NCI-H2196 (cell line): ENCODE measurements around the gene MCF2L2.
"Not testable (repeated sequence)": the region's sequence is repeated elsewhere in the genome, so short reads cannot be mapped to it uniquely, and the experiment has no call there.

Source experiments
- DNase-seq: peaks from one replicate; lab custom pipeline; 2025; ENCODE audit not compliant: unreplicated experiment; lab: John Stamatoyannopoulos, UW

MCF2L2 gene

GRCh38 chr3:183372911-183373310 lies 55.5 kb downstream of the MCF2L2 start:
- no peak for DNase-seq

- DNase-seq = not testable (repeated sequence)
Observed at GRCh38 chr3:183371600-183371968, 56.8 kb downstream of the MCF2L2 start.

- no peak for DNase-seq
Observed at GRCh38 chr3:183370391-183370790, 58.0 kb downstream of the MCF2L2 start.

GRCh38 chr3:183369627-183370026 lies 58.8 kb downstream of the MCF2L2 start:
- DNase-seq = no peak

- no peak for DNase-seq
Observed at GRCh38 chr3:183369117-183369516, 59.3 kb downstream of the MCF2L2 start.

GRCh38 chr3:183360971-183361624 lies 67.3 kb downstream of the MCF2L2 start:
- no peak for DNase-seq

GRCh38 chr3:183359036-183359435 lies 69.4 kb downstream of the MCF2L2 start:
- no peak for DNase-seq

- DNase-seq = no peak
Observed at GRCh38 chr3:183357564-183358079, 70.8 kb downstream of the MCF2L2 start.

- DNase-seq = no peak
Observed at GRCh38 chr3:183356920-183357319, 71.5 kb downstream of the MCF2L2 start.

GRCh38 chr3:183354874-183355273 lies 73.5 kb downstream of the MCF2L2 start:
- DNase-seq = no peak

- no peak for DNase-seq
Observed at GRCh38 chr3:183354325-183354831, 74.0 kb downstream of the MCF2L2 start.

- no peak for DNase-seq
Observed at GRCh38 chr3:183353421-183353820, 75.0 kb downstream of the MCF2L2 start.

- no peak for DNase-seq
Observed at GRCh38 chr3:183350164-183350563, 78.3 kb downstream of the MCF2L2 start.

GRCh38 chr3:183349421-183350157 lies 78.8 kb downstream of the MCF2L2 start:
- DNase-seq = no peak

- no peak for DNase-seq
Observed at GRCh38 chr3:183342824-183343223, 85.6 kb downstream of the MCF2L2 start.

GRCh38 chr3:183341545-183342288 lies 86.7 kb downstream of the MCF2L2 start:
- no peak for DNase-seq

GRCh38 chr3:183340222-183340621 lies 88.2 kb downstream of the MCF2L2 start:
- DNase-seq = no peak

GRCh38 chr3:183339461-183340086 lies 88.8 kb downstream of the MCF2L2 start:
- peak; percentile 48 for DNase-seq

- no peak for DNase-seq
Observed at GRCh38 chr3:183338520-183338919, 89.9 kb downstream of the MCF2L2 start.

GRCh38 chr3:183332487-183332886 lies 95.9 kb downstream of the MCF2L2 start:
- no peak for DNase-seq

GRCh38 chr3:183331498-183331897 lies 96.9 kb downstream of the MCF2L2 start:
- no peak for DNase-seq
